ENCODE results near the gene TOR1B.

DNA sequence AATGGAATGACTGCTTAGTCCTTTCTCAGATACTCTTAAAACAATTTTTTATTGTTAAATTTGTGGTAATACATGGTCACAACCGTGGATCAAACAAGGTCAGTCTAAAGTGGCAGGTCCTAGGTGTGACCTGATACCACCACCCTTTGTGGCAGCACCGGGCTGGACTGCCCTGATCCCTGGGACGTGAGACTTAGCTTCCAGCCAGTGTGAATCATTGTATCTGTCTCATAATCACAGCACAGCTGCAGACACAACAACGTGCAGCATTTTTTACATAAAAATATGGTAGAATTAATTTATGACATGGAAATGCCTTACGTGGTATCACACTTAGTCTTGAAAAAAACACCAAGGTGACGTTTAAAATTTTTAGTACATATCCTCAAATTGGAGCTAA, 7.8 kb downstream of the TOR1B start:
- TF ChIP-seq CTCF (conservative IDR thresholded peaks at IDR 0.05; ENCODE audit: low read depth, low read length) (no peak), MXI1 (IDR thresholded peaks at IDR 0.05; ENCODE audit: borderline replicate concordance, low read depth, low read length) (no peak)

Measured in IMR-90 (cell line).